Measurements from ENCODE around the gene EXOC4.
"Not testable (repeated sequence)": the region's sequence is repeated elsewhere in the genome, so short reads cannot be mapped to it uniquely, and the experiment has no call there.

EXOC4 gene

GRCh38 chr7:133252858-133253518, at the start of gene EXOC4:
Gene EXOC4 (plus strand): TSS chr7:133253078.
- peak; percentile 96 for DNase-seq (ENCODE audit: low spot score)

DNA sequence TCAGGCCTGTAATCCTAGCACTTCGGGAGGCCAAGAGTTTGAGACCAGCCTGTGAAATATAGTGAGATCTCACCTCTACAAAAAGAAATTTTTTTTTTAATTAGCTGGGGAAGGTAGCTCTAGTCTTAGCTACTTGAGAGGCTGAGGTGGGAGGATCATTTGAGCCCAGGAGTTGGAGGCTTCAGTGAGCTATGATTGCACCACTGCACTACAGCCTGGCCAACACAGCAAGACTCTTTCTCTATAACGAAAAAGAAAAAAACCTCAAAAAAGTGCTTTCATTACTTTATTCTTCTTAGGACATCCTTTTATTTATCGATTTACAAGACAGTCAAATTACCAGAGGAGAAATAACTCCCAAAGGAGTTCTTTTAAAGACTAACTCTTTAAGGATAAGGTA, 49.4 kb upstream of the EXOC4 start:
- DNase-seq (ENCODE audit: low spot score), result no peak

DNA sequence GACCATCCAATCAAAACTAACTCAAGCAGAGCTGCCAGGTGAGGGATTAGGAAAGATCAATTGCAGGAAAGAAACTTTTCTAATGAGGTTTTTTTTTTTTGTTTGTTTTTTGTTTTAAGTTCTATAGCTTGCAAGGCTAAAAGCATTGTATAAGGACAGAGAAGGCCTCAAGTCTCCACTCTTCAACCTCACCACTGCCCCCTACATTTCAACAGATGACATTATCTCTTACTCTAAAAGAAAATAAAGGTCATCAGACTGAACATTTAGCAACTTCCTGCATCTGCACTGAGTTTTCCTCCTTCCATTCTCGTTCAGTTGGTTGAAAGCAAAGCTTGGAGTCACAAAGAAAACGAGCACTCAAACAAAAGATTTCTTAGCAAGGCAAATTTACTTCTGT, 45.2 kb upstream of the EXOC4 start:
- DNase-seq (ENCODE audit: low spot score), result no peak

DNA sequence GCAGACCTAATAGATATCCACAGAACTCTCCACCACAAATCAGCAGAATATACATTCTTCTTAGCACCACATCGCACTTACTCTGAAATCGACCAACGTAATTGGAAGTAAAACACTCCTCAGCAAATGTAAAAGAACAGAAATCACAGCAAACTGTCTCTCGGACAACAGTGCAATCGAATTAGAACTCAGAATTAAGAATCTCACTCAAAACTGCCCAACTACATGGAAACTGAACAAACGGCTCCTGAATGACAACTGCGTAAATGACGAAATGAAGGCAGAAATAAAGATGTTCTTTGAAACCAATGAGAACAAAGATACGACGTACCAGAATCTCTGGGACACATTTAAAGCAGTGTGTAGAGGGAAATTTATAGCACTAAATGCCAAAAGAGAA, 42.1 kb upstream of the EXOC4 start:
- DNase-seq (ENCODE audit: low spot score), result not testable (repeated sequence)

DNA sequence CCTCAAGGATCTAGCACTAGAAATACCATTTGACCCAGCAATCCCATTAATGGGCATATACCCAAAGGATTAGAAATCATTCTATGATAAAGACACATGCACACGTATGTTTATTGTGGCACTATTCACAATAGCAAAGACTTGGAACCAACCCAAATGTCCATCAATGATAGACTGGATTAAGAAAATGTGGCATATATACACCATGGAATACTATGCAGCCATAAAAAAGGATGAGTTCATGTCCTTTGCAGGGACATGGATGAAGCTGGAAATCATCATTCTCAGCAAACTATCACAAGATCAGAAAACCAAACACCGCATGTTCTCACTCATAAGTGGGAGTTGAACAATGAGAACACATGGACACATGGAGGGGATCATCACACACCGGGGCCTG, 39.1 kb upstream of the EXOC4 start:
- DNase-seq (ENCODE audit: low spot score), result not testable (repeated sequence)

DNA sequence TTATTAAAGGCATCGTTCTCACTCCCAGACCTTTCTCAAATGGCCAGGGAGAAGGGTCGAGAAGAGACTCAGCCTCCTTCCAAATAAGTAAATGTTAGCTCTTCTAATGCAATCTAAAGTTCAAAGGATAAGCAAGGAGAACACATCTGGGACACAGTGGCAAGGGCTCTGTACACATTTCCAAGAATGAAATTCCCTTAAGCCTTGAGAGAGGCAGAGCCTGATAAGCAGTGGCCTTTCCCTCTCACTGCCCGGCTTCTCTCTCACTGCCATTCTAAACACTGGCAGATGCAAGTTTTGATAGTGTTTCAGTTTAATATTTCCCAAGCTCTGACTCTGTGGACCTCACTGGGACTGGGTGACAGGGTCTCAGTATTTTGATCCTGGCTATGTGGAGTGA, 35.1 kb upstream of the EXOC4 start:
- no peak for DNase-seq (ENCODE audit: low spot score)

- DNase-seq (ENCODE audit: low spot score), result peak; percentile 57
Measured at GRCh38 chr7:133230591-133231194, 22.2 kb upstream of the EXOC4 start.

GRCh38 chr7:133233142-133233541, 19.7 kb upstream of the EXOC4 start:
- no peak for DNase-seq (ENCODE audit: low spot score)

- no peak for DNase-seq (ENCODE audit: low spot score)
Measured at GRCh38 chr7:133234961-133235875, 17.7 kb upstream of the EXOC4 start.

DNA sequence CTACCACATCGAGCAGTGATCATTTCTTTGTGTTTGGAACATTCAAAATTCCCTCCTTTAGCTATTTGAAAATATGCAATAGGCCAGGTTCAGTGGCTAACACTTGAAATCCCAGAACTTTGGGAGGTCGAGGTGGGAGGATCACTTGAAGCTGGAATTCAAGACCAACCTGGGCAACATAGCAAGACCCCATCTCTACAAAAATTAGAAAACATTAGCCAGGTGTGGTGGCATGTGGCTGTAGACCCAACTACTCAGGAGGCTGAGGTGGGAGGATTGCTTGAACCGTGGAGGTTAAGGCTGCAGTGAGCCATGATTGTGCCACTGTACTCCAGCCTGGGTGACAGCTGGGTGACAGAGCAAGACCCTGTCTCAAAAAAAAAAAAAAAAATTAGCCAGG, 15.3 kb upstream of the EXOC4 start:
- no peak for DNase-seq (ENCODE audit: low spot score)

DNA sequence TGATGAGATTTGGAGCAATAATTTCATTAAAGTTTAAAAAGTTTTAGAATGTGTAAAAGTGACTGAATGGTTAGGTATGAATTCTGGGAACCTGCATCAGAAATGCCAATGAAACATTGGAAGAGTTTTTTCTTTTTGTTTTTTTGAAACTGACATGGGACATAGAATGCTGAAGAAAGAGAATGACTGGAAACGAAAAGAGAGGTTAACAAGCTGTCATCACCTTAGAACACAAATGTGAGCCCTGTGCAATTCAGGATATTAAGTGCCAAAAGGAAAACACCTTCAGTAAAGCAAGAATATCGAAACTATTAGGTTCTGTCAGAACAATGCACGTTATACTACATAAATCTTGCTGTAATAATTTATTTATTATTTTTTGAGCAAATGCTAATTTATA, 12.6 kb upstream of the EXOC4 start:
- no peak for DNase-seq (ENCODE audit: low spot score)

GRCh38 chr7:133246558-133246957, 6.3 kb upstream of the EXOC4 start:
- no peak for DNase-seq (ENCODE audit: low spot score)

- no peak for DNase-seq (ENCODE audit: low spot score)
Measured at GRCh38 chr7:133248901-133249300, 4.0 kb upstream of the EXOC4 start.

DNA sequence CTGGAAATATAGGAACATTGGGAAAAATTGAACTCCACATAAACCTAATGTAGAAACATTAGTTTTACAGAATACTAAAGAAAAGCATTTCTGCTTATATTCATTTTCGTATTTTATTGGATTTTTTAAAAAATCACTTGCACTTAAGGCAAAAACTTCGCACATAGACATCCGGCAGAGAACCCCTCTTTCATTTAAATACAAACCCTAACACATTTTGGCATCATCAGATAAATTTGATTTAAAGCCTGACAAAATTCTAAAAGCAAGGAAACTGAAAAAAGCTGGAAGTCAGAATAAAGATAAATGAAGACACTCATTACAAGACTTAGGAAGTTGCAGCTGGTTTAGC, 396 bp upstream of the EXOC4 start:
- no peak for DNase-seq (ENCODE audit: low spot score)

- peak; percentile 14 for DNase-seq (ENCODE audit: low spot score)
Measured at GRCh38 chr7:133253519-133253875, 619 bp downstream of the EXOC4 start.

DNA sequence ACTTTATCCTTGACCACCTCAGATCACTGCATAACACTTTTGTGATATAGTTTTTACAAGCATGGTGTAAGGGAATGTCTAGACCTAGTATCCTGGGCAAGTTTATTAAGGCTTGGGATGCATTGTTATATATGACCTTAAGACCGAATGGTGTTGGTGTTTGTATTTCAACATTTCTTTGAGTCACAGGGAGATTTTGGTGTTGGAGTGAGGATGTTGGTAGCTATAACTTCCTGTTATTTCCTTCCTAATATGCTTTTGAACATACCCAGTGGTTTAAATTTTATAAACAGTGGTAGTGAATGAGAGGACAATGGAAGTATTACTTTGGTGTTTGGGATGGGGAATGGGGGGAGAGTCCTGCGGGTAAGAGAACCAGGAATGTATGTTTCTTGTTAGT, 2.6 kb downstream of the EXOC4 start:
- DNase-seq (ENCODE audit: low spot score), result no peak

- DNase-seq (ENCODE audit: low spot score), result no peak
Measured at GRCh38 chr7:133258174-133258573, 5.3 kb downstream of the EXOC4 start.

DNA sequence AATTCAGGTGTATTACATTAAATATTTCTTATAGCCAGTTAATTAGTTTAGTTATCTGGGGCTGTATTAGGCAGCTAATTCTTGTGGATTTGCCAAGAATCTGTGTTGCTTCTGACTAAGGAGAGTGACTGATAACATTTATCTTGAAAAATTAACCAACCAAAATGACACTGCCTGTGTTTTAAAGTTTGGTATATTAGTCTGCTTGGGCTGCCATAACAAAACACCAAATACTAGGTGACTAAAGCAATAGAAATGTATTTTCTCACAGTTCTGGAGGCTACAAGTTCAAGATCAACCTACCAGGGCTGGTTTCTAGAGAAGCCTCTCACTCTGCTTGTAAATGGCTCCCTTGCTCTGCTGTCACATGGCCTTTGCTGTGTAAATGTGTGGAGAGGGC, 12.9 kb downstream of the EXOC4 start:
- no peak for DNase-seq (ENCODE audit: low spot score)

GRCh38 chr7:133268355-133268754, 15.5 kb downstream of the EXOC4 start:
- no peak for DNase-seq (ENCODE audit: low spot score)

- no peak for DNase-seq (ENCODE audit: low spot score)
Measured at GRCh38 chr7:133272336-133272735, 19.5 kb downstream of the EXOC4 start.

- no peak for DNase-seq (ENCODE audit: low spot score)
Measured at GRCh38 chr7:133273227-133273626, 20.3 kb downstream of the EXOC4 start.

DNA sequence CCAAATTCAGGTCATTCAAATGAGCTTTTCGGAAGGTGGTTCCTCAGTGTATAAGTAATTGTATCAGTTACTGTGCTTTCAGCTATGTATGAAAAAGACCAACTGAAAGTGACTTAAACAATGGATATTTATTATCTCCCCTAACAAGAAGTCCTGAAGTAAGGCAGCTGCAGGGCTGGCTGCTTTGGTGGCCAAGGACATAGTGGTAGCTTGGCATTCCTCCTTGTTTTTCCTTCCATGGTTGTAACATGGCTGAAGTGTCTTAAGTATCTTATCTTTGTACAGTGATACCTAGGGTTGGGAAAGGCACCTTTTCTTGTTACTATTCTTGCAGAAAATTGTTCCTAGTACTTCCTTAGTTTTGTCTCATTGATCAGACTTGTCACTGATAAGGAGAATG, 21.4 kb downstream of the EXOC4 start:
- no peak for DNase-seq (ENCODE audit: low spot score)

DNA sequence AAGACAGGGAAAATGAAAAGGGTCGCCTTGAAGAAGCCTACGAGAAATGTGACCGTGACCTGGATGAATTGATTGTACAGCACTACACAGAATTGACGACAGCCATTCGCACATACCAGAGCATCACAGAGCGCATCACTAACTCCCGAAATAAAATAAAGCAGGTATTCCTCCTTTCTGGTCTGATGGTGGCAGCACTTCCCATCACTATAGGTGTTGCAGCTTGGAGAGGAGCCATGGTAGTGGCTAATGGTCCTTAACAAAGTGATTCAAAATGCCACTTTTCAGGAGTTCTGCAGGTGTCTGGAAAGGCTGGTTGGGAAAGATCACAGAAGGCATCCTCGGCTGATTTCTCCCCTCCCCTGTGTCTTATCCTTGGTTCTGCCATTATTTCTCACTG, 22.1 kb downstream of the EXOC4 start:
- DNase-seq (ENCODE audit: low spot score), result no peak
